OCI-LY1 (cell line): Measurements from ENCODE around the gene TRANK1.

Experiments
- H2AFZ ChIP-seq: fragments of 200-600 bp; sonication (generic), shearing (Covaris generic); 2 replicates; pipeline ENCODE4 v1.6.0; 2014; ENCODE audit warnings: antibody characterized with exemption, mild to moderate bottlenecking, low read length
- H3F3A ChIP-seq: fragments of 200-600 bp; sonication (generic), shearing (Covaris generic); 2 replicates; pipeline ENCODE4 v1.6.0; 2014; ENCODE audit warnings: mild to moderate bottlenecking, antibody characterized with exemption, low read length, moderate library complexity; ENCODE audit not compliant: insufficient read depth
- H3K27ac ChIP-seq: fragments of 200-600 bp; sonication (generic); 2 replicates; pipeline ENCODE4 v1.5.1; 2014; ENCODE audit warnings: low read length, mixed run types, mild to moderate bottlenecking, low read depth; ENCODE audit not compliant: poor library complexity, severe bottlenecking
- H3K27me3 ChIP-seq: fragments of 200-600 bp; sonication (generic); 2 replicates; pipeline ENCODE4 v1.6.0; 2014; ENCODE audit warnings: antibody characterized with exemption, mild to moderate bottlenecking, low read length, moderate library complexity; ENCODE audit not compliant: insufficient read depth
- H3K36me3 ChIP-seq: fragments of 200-600 bp; sonication (generic); 2 replicates; pipeline ENCODE4 v1.6.1; 2014; ENCODE audit warnings: mild to moderate bottlenecking, antibody characterized with exemption, low read length, moderate library complexity, mixed read lengths; ENCODE audit not compliant: insufficient read depth
- H3K4me1 ChIP-seq: fragments of 200-600 bp; sonication (generic); 2 replicates; pipeline ENCODE4 v1.5.1; 2014; ENCODE audit warnings: mild to moderate bottlenecking, low read length, moderate library complexity; ENCODE audit not compliant: insufficient read depth, severe bottlenecking
- H3K4me2 ChIP-seq: fragments of 200-600 bp; sonication (generic), shearing (Covaris generic); 2 replicates; pipeline ENCODE4 v1.6.1; 2014; ENCODE audit warnings: low read length
- H3K4me3 ChIP-seq: fragments of 200-600 bp; sonication (generic); 2 replicates; pipeline ENCODE4 v1.5.1; 2014; ENCODE audit warnings: low read length, low read depth, mild to moderate bottlenecking, mixed read lengths; ENCODE audit not compliant: poor library complexity, severe bottlenecking
- H3K79me2 ChIP-seq: fragments of 200-600 bp; shearing (Covaris generic); 2 replicates; pipeline ENCODE4 v1.6.1; 2016; ENCODE audit warnings: mixed run types, low read length, mixed read lengths; ENCODE audit not compliant: insufficient read depth
- H3K9ac ChIP-seq: fragments of 200-600 bp; sonication (generic), shearing (Covaris generic); 2 replicates; pipeline ENCODE4 v1.6.1; 2014; ENCODE audit warnings: mild to moderate bottlenecking, low read length, mixed read lengths
- H3K9me2 ChIP-seq: fragments of 200-600 bp; sonication (generic), shearing (Covaris generic); 2 replicates; pipeline ENCODE4 v1.6.1; 2014; ENCODE audit warnings: low read depth, mild to moderate bottlenecking, low read length, mixed read lengths
- H3K9me3 ChIP-seq: fragments of 200-600 bp; shearing (Covaris generic); 2 replicates; pipeline ENCODE4 v1.6.1; 2014; ENCODE audit warnings: low read length, mixed read lengths
- H4K20me1 ChIP-seq: fragments of 200-600 bp; sonication (generic), shearing (Covaris generic); 2 replicates; pipeline ENCODE4 v1.6.0; 2016; ENCODE audit warnings: mild to moderate bottlenecking, low read length; ENCODE audit not compliant: insufficient read depth
- CTCF ChIP-seq: fragments of 200-600 bp; sonication (generic), shearing (Covaris generic); IDR thresholded peaks from 2 replicates; pipeline ENCODE4 v1.5.1; 2017; ENCODE audit warnings: mild to moderate bottlenecking, antibody characterized with exemption, low read length, moderate library complexity, mixed read lengths
- EZH2 ChIP-seq: fragments of 200-600 bp; sonication (generic), shearing (Covaris generic); IDR thresholded peaks from 2 replicates; pipeline ENCODE4 v1.8.0; 2017; ENCODE audit warnings: borderline replicate concordance, mixed run types, mild to moderate bottlenecking, antibody characterized with exemption, low read length, moderate library complexity, mixed read lengths

Gene TRANK1

GRCh38 chr3:36969085-36969484, 24.2 kb upstream of the TRANK1 start:
- H3K4me1 ChIP-seq: peaks cover 31% of the 10 kb centered on the region
- no peaks in the 10 kb centered on the region for H3K9me2 ChIP-seq
- H4K20me1 ChIP-seq: no peaks in the 10 kb centered on the region
- no peaks in the 10 kb centered on the region for H3K79me2 ChIP-seq
- H3K9me3 ChIP-seq: no peaks in the 10 kb centered on the region
- H3K27ac ChIP-seq: no peak overlapping the region
- no peaks in the 10 kb centered on the region for H3K36me3 ChIP-seq
- H3F3A ChIP-seq: no peaks in the 10 kb centered on the region
- no peak for TF ChIP-seq CTCF
- no peak for TF ChIP-seq EZH2
- no peaks in the 10 kb centered on the region for H3K27me3 ChIP-seq
- no peak overlapping the region for H3K4me3 ChIP-seq
- H2AFZ ChIP-seq: no peak overlapping the region
- no peak overlapping the region for H3K9ac ChIP-seq
- H3K4me2 ChIP-seq: no peak overlapping the region

DNA sequence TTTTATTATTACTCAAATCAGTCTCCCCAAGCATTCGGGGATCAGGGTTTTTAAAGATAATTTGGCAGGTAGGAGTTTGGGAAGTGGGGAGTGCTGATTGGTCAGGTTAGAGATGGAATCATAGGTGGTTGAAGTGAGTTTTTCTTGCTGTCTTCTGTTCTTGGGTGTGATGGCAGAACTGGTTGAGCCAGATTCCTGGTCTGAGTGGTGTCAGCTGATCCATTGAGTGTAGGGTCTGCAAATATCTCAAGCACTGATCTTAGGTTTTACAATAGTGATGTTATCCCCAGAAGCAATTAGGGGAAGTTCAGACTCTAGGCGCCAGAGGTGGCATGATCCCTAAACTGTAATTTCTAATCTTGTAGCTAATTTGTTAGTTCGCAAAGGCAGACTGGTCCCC, 20.6 kb upstream of the TRANK1 start:
- H3K9me3 ChIP-seq: no peaks in the 10 kb centered on the region
- no peaks in the 10 kb centered on the region for H3F3A ChIP-seq
- TF ChIP-seq CTCF: no peak
- no peak for TF ChIP-seq EZH2
- no peaks in the 10 kb centered on the region for H3K9me2 ChIP-seq
- no peak overlapping the region for H3K27ac ChIP-seq
- H4K20me1 ChIP-seq: no peaks in the 10 kb centered on the region
- no peak overlapping the region for H2AFZ ChIP-seq
- no peaks in the 10 kb centered on the region for H3K27me3 ChIP-seq
- no peak overlapping the region for H3K4me2 ChIP-seq
- H3K36me3 ChIP-seq: no peaks in the 10 kb centered on the region
- H3K4me1 ChIP-seq: peaks cover 28% of the 10 kb centered on the region
- H3K4me3 ChIP-seq: no peak overlapping the region
- no peaks in the 10 kb centered on the region for H3K79me2 ChIP-seq
- no peak overlapping the region for H3K9ac ChIP-seq

DNA sequence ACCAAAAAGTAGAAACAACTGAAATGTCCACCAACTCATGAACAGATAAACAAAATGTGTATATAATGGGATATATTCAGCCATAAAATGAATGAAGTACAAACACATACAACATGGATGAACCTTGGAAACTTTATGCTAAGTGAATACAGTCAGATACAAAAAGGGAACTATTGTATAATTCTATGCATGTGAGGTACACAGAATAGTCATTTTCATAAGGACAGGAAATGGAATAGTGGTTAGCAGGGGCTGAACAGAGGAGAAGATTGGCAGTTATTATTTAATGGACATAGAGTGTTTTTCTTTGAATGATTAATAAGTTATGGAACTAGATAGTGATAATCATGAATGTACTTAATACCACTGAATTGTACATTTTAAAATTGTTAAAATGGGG, 20.0 kb upstream of the TRANK1 start:
- H4K20me1 ChIP-seq: no peaks in the 10 kb centered on the region
- H2AFZ ChIP-seq: no peak overlapping the region
- no peaks in the 10 kb centered on the region for H3K9me3 ChIP-seq
- TF ChIP-seq EZH2 (no peak), CTCF (no peak)
- H3F3A ChIP-seq: no peaks in the 10 kb centered on the region
- H3K79me2 ChIP-seq: no peaks in the 10 kb centered on the region
- H3K9me2 ChIP-seq: no peaks in the 10 kb centered on the region
- no peak overlapping the region for H3K4me3 ChIP-seq
- H3K27me3 ChIP-seq: no peaks in the 10 kb centered on the region
- H3K4me2 ChIP-seq: no peak overlapping the region; the same call in 1 of the 2 replicates
- peaks cover 21% of the 10 kb centered on the region for H3K4me1 ChIP-seq
- no peak overlapping the region for H3K9ac ChIP-seq
- peak overlapping the region; percentile 8 for H3K27ac ChIP-seq
- H3K36me3 ChIP-seq: no peaks in the 10 kb centered on the region
